Putamen (tissue), 1 donor: ENCODE results near the gene GFM1.

Source experiments
- DNase-seq: peaks from one replicate; pipeline ENCODE4 v3.0.0-alpha.2; 2016; ENCODE audit warnings: low spot score

The GFM1 gene

GRCh38 chr3:158727206-158728060 is 83.1 kb downstream of the GFM1 start:
- peak; percentile 49 for DNase-seq

- no peak for DNase-seq
Measured at GRCh38 chr3:158728061-158728377, 83.7 kb downstream of the GFM1 start.

DNA sequence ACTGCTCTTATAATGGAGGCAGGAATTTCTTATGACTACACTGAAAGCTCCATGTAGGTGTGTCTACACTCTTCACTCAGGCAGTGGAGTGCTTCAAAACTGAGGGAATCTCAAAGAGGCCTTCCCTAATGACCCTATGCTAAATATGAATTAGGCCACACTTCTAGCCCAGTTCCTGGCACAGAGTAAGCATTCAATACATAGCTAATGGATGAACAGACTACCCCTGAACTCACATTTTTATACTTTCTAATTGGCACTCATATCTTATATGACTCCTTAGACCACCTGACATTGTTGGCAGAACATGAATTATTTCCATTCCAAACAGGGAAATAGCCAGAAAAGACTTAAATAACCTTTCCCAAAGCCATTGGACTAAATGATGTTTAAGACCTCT is 84.5 kb downstream of the GFM1 start:
- no peak for DNase-seq

DNA sequence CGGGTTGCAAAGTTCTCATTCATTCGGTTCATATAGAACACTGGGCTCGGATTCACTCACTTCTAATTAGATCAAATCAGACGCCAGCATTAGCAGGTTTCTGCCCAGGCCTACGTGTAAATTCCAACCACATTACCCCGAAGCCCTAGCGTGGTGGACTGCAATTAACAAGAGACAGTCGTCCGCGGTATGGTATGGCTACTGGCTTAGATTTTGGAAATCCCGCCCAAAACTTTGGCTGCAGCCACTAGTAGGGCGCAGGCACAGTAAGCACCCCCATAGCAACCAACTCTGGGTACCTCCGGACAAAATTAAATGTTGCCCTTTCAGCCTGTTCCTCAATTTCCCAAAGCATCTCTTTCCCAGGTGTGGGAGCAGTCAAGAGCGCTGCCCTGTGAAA is 87.2 kb downstream of the GFM1 start:
- DNase-seq: no peak

GRCh38 chr3:158731938-158732855 is 87.9 kb downstream of the GFM1 start, which contains the start of gene RARRES1:
Gene RARRES1, minus strand, starts transcription at chr3:158732457. Its CDS starts 42 bp downstream, at chr3:158732415.
- DNase-seq: no peak

DNA sequence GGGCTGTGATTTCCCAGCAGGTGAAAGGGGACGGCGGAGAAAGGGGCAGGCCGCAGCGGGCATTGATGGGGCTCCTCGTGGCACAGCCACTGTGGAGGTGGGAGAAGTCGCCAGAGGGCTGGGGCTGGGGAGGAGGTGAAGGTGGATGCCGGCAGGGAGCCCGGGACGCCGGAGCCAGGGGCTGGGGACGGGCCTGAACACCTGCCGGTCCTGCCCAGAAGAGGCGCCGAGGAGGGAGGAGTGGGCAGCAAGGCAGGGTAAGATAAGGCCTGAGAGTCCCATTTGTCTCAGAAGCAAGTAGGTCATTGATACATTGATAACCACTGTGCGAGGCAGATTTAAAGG is 88.5 kb downstream of the GFM1 start:
- DNase-seq: no peak

DNA sequence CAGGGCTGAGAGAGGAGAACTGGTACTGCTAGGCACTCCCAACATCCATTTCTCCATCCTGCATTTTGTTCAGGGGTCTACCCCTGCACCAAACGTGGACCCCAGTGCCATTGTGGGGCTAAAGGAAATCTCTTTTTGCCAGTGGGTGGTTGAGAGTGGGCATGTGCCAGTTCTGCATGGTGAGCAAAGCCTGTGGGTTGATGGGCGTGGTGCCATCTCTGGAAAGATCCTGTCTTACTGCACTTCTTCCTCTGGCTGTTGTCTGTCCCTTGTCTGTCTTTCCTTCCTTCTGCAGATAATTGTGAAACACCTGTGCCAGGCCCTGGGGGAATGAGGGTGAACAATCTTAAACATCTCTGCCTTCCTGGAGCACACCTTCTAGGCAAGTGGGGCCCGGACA is 89.3 kb downstream of the GFM1 start:
- no peak for DNase-seq

GRCh38 chr3:158735296-158736033 is 91.1 kb downstream of the GFM1 start:
- no peak for DNase-seq

- no peak for DNase-seq
Measured at GRCh38 chr3:158737410-158737809, 93.1 kb downstream of the GFM1 start.

GRCh38 chr3:158737976-158738615 is 93.8 kb downstream of the GFM1 start:
- no peak for DNase-seq

- DNase-seq: no peak
Measured at GRCh38 chr3:158738653-158739052, 94.3 kb downstream of the GFM1 start.

- DNase-seq: no peak
Measured at GRCh38 chr3:158739078-158739477, 94.8 kb downstream of the GFM1 start.

- no peak for DNase-seq
Measured at GRCh38 chr3:158739661-158740060, 95.3 kb downstream of the GFM1 start.
